Ovary (tissue), 9 donors: Measurements from ENCODE around the gene ATF2. TPM values are rescaled to one million over a fixed set of nuclear protein-coding genes. Genes with fewer than 3 reads are reported as not detected.

Experiments used
- DNase-seq, 5 donors: peaks; one replicate each; pipeline ENCODE4 v3.0.0-alpha.2; 2019 to 2020
- H3K27ac ChIP-seq, 2 donors: fragments of 200-600 bp; one replicate each; pipeline versions ENCODE4 v1.5.1 to v1.8.0; 2019 to 2022
- H3K27me3 ChIP-seq: fragments of 200-600 bp; one replicate; pipeline ENCODE4 v1.8.0; 2022
- H3K36me3 ChIP-seq: fragments of 200-600 bp; sonication (generic); one replicate; pipeline ENCODE4 v1.5.1; 2019
- H3K4me1 ChIP-seq: one replicate; pipeline ENCODE4 v1.8.1; 2013; ENCODE audit warnings: mild to moderate bottlenecking, moderate library complexity; ENCODE audit not compliant: insufficient read depth
- H3K4me3 ChIP-seq: fragments of 200-600 bp; sonication (generic); one replicate; pipeline ENCODE4 v1.5.1; 2017
- H3K9me3 ChIP-seq, 2 donors: fragments of 200-600 bp in 1 of 2; sonication (generic) in 1 of 2; one replicate each; pipeline versions ENCODE4 v1.5.1 to v1.8.1; 2013 to 2019; ENCODE audit warnings: mild to moderate bottlenecking in 1 of 2, moderate library complexity in 1 of 2
- EP300 ChIP-seq: sonication (generic); formaldehyde crosslinking; IDR thresholded peaks from one replicate; pipeline ENCODE4 v1.6.1; 2017; ENCODE audit warnings: antibody characterized with exemption
- POLR2A ChIP-seq: fragments of 450-650 bp; IDR thresholded peaks from one replicate; pipeline ENCODE4 v1.6.1; 2017; ENCODE audit warnings: antibody characterized with exemption, mild to moderate bottlenecking, moderate library complexity
- WGBS, 3 donors: extraction: QIAGEN DNeasy Blood & Tissue Kit in 1 of 3; methylation state at CpG; one replicate each; pipeline versions ENCODE4 v1.1.5 to v1.1.7; 2013 to 2017; 5-methylcytosine and 5-hydroxymethylcytosine counted together
- intact Hi-C, 4 donors: fragments of 100-400 bp; cut with DNase I; formaldehyde crosslinking; loops; one replicate each; pipeline versions ENCODE4 v1.11.0 to v1.15.1; 2022 to 2023
- polyA plus RNA-seq, 2 donors: library from polyadenylated mRNA; stranded (reverse); fragments of 200-250 nt in 1 of 2; fragments of 350-450 nt in 1 of 2; fragmentation: Illumina TruSeq in 1 of 2; extraction: RNeasy Lipid Tissue Mini Kit (QIAGEN cat#74804) in 1 of 2; gene quantifications; one replicate each; pipeline ENCODE4 v1.2.3, GENCODE V29; 2013 to 2014
- total RNA-seq, 7 donors: library from RNA; depleted of rRNA in 2 of 7; stranded (reverse); fragments of >200 nt in 2 of 7; fragmentation: NEBNext Ultra II Directional in 3 of 7; extraction: Animal tissue kit (Norgen Biotek cat#: 25700) in 3 of 7; gene quantifications; one replicate each; pipeline versions ENCODE4 v1.1.0 to v1.2.4, GENCODE V29; 2016 to 2023
- TF ChIP-seq, protein P1 (sequence below), 3 donors: fragments of 450-650 bp in 2 of 3; fragments of 200-600 bp in 1 of 3; IDR thresholded peaks; one replicate each; pipeline versions ENCODE4 v1.5.1 to v1.8.0; 2016 to 2022; ENCODE audit warnings: antibody characterized with exemption in 3 of 3, mild to moderate bottlenecking in 1 of 3
- donor health status: DM: no; HTN: no; CAD: no; lungs with moderate emphysema.
- donor health status: DM: no; HTN: no; CAD: no.
- donor health status: Bipolar disorder and iron deficiency.
- donor health status: DM: yes; HTN: yes; CAD: no.
- donor health status: DM: no; HTN: no; CAD: no.
- donor health status: DM: yes; HTN: yes; CAD: no.

Gene ATF2
- total and polyA plus RNA-seq, 9 donors, result 21.4 to 69.8 (median 54.5) TPM

- no peak for DNase-seq
- no peaks in the 10 kb centered on the region for H3K27me3 ChIP-seq
- intact Hi-C loops, result no loop called here
- H3K27ac ChIP-seq, result no peak overlapping the region
- no peaks in the 10 kb centered on the region for H3K4me1 ChIP-seq
- no peak overlapping the region for H3K4me3 ChIP-seq
- WGBS, 3 donors, result 72 to 100% (median 97%) methylated on average over 2 of the region's 2 CpGs
- no peaks in the 10 kb centered on the region for H3K9me3 ChIP-seq
- no peak for TF ChIP-seq EP300
- TF ChIP-seq, protein P1, sequence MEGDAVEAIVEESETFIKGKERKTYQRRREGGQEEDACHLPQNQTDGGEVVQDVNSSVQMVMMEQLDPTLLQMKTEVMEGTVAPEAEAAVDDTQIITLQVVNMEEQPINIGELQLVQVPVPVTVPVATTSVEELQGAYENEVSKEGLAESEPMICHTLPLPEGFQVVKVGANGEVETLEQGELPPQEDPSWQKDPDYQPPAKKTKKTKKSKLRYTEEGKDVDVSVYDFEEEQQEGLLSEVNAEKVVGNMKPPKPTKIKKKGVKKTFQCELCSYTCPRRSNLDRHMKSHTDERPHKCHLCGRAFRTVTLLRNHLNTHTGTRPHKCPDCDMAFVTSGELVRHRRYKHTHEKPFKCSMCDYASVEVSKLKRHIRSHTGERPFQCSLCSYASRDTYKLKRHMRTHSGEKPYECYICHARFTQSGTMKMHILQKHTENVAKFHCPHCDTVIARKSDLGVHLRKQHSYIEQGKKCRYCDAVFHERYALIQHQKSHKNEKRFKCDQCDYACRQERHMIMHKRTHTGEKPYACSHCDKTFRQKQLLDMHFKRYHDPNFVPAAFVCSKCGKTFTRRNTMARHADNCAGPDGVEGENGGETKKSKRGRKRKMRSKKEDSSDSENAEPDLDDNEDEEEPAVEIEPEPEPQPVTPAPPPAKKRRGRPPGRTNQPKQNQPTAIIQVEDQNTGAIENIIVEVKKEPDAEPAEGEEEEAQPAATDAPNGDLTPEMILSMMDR (IDR thresholded peaks at IDR 0.05), result no peak
- TF ChIP-seq POLR2A, result no peak
- no peaks in the 10 kb centered on the region for H3K36me3 ChIP-seq
Observed at GRCh38 chr2:175143678-175144077, 24.3 kb downstream of the ATF2 start.

- Histone ChIP-seq H3K27ac (no peak overlapping the region), H3K4me1 (no peaks in the 10 kb centered on the region), H3K36me3 (no peaks in the 10 kb centered on the region), H3K9me3 (no peaks in the 10 kb centered on the region), H3K27me3 (no peaks in the 10 kb centered on the region), H3K4me3 (no peak overlapping the region)
- intact Hi-C loops, result no loop called here
- TF ChIP-seq, protein P1 (IDR thresholded peaks at IDR 0.05), result no peak
- TF ChIP-seq POLR2A, result no peak
- no peak for TF ChIP-seq EP300
- no peak for DNase-seq
- 95 to 96% (median 96%) methylated on average over 1 of the region's 1 CpG for WGBS, 3 donors
Observed at GRCh38 chr2:175143191-175143590, 24.8 kb downstream of the ATF2 start.

DNA sequence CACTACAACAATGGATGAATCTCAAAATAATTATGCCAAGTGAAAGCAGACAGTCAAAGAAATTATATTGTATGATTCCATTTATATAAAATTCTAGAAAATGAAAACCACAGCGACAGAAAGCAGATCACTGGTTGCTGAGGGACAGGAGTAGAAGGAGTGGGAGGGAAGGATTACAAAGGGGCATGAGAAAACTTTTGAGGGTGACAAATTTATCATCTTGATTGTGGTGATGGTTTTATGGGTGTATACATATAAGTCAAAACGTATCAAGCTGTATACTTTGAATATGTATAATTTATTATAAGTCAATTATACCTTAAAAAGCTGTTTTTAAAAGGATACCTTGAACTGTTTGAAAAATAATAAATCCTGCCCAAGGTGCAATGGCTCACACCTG is 27.7 kb downstream of the ATF2 start:
- H3K9me3 ChIP-seq, result no peaks in the 10 kb centered on the region
- no peaks in the 10 kb centered on the region for H3K27me3 ChIP-seq
- no peak for DNase-seq
- H3K36me3 ChIP-seq, result no peaks in the 10 kb centered on the region
- H3K4me1 ChIP-seq, result no peaks in the 10 kb centered on the region
- H3K4me3 ChIP-seq, result no peak overlapping the region
- intact Hi-C loops, result no loop called here
- WGBS, 3 donors, result 68 to 71% (median 70%) methylated on average over 2 of the region's 2 CpGs
- TF ChIP-seq, protein P1 (IDR thresholded peaks at IDR 0.05), result no peak
- TF ChIP-seq EP300 (no peak), POLR2A (no peak)
- H3K27ac ChIP-seq, result no peak overlapping the region

DNA sequence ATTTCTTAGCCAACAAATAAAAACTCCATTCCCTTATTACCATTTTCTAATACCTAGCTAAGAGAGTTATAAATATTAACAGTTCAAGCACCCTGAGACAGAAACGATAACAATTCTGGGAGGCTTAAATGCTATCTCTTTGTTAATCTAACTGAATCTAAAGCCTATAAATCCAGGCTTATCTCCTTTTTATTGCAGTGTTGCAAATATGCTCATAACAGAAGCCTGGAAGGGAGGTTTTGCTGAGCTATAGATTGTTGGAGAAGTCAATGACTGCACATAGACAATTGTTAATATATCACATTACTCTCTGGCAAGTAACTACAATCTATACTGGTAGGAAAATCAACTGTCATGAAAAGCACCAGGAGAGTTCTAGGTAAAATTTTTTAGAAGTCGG is 30.2 kb downstream of the ATF2 start:
- TF ChIP-seq, protein P1 (IDR thresholded peaks at IDR 0.05), result no peak
- TF ChIP-seq EP300 (no peak), POLR2A (no peak)
- Histone ChIP-seq H3K4me3 (no peak overlapping the region), H3K9me3 (no peaks in the 10 kb centered on the region), H3K27ac (no peak overlapping the region), H3K27me3 (no peaks in the 10 kb centered on the region), H3K4me1 (no peaks in the 10 kb centered on the region), H3K36me3 (no peaks in the 10 kb centered on the region)
- WGBS, 3 donors, result 68 to 84% (median 76%) methylated on average over 2 of the region's 2 CpGs
- intact Hi-C loops, result no loop called here
- DNase-seq, result no peak
